HEK293T (cell line): ENCODE measurements around the gene JMJD8.

Experiments
- CTCF ChIA-PET: fragments of 350-600 bp; formaldehyde crosslinking; extraction: SDS; loops from one replicate; lab custom pipeline; 2021; ENCODE audit warnings: antibody characterized with exemption, inconsistent platforms; lab: Yijun Ruan, JAX
- POLR2A ChIA-PET: fragments of 350-600 bp; formaldehyde crosslinking; extraction: SDS; loops from one replicate; lab custom pipeline; 2020; ENCODE audit warnings: antibody characterized with exemption, inconsistent platforms; lab: Yijun Ruan, JAX
- DNase-seq: peaks from one replicate; pipeline ENCODE4 v3.0.0; 2012; ENCODE audit warnings: mixed read lengths; ENCODE audit errors: extremely low spot score
- ARNT ChIP-seq: fragments of 450-650 bp; IDR thresholded peaks from 2 replicates; pipeline ENCODE4 v1.6.1; 2017; ENCODE audit warnings: mild to moderate bottlenecking
- BHLHE40 ChIP-seq: fragments of 450-650 bp; IDR thresholded peaks from 2 replicates; pipeline ENCODE4 v1.6.1; 2016; ENCODE audit warnings: mild to moderate bottlenecking, moderate library complexity, borderline replicate concordance
- CTBP1 ChIP-seq: fragments of 450-650 bp; IDR thresholded peaks from 2 replicates; pipeline ENCODE4 v1.6.1; 2016; ENCODE audit warnings: borderline replicate concordance
- ELF4 ChIP-seq: fragments of 450-650 bp; IDR thresholded peaks from 2 replicates; pipeline ENCODE4 v1.6.1; 2017; ENCODE audit warnings: antibody characterized with exemption
- FOXA1 ChIP-seq: fragments of 450-650 bp; IDR thresholded peaks from 2 replicates; pipeline ENCODE4 v1.6.1; 2016; ENCODE audit warnings: mild to moderate bottlenecking
- FOXK2 ChIP-seq: fragments of 450-650 bp; IDR thresholded peaks from 2 replicates; pipeline ENCODE4 v1.6.1; 2016; ENCODE audit warnings: mild to moderate bottlenecking
- FOXM1 ChIP-seq: fragments of 450-650 bp; IDR thresholded peaks from 2 replicates; pipeline ENCODE4 v1.6.1; 2017; ENCODE audit warnings: mild to moderate bottlenecking, borderline replicate concordance
- HDGF ChIP-seq: fragments of 450-650 bp; IDR thresholded peaks from 2 replicates; pipeline ENCODE4 v1.6.1; 2017; ENCODE audit warnings: antibody characterized with exemption, borderline replicate concordance
- L3MBTL2 ChIP-seq: fragments of 450-650 bp; conservative IDR thresholded peaks from 2 replicates; pipeline ENCODE4 v1.6.1; 2016; ENCODE audit warnings: mild to moderate bottlenecking
- LEF1 ChIP-seq: fragments of 450-650 bp; IDR thresholded peaks from 2 replicates; pipeline ENCODE4 v1.6.1; 2017; ENCODE audit warnings: mild to moderate bottlenecking, borderline replicate concordance
- NFRKB ChIP-seq: fragments of 450-650 bp; IDR thresholded peaks from 2 replicates; pipeline ENCODE4 v1.6.1; 2016; ENCODE audit warnings: mild to moderate bottlenecking, moderate library complexity
- PKNOX1 ChIP-seq: fragments of 450-650 bp; IDR thresholded peaks from 2 replicates; pipeline ENCODE4 v1.6.1; 2016
- SP1 ChIP-seq: fragments of 450-650 bp; IDR thresholded peaks from 2 replicates; pipeline ENCODE4 v1.6.1; 2017
- SUZ12 ChIP-seq: fragments of 450-650 bp; IDR thresholded peaks from 2 replicates; pipeline ENCODE4 v1.6.1; 2016; ENCODE audit warnings: mild to moderate bottlenecking
- TARDBP ChIP-seq: fragments of 450-650 bp; IDR thresholded peaks from 2 replicates; pipeline ENCODE4 v1.6.1; 2016
- ZNF384 ChIP-seq: fragments of 450-650 bp; IDR thresholded peaks from 2 replicates; pipeline ENCODE4 v1.6.1; 2016

JMJD8 gene

GRCh38 chr16:660459-661183 lies 23.5 kb downstream of the JMJD8 start:
- ChIA-PET POLR2A (interaction anchor here (1.5 to 2.2 kb wide), 3 partner anchors 10 to 20 kb away, joined by 4 to 12 read pairs (median 6); partner anchors contain the start of genes STUB1 and WDR90), CTCF (interaction anchor here (0.6 to 1.7 kb wide), 2 partner anchors 10 to 18 kb away, joined by 4 to 5 read pairs; no protein-coding TSS in a partner anchor)
- DNase-seq = peak; percentile 95
- TF ChIP-seq HDGF = 0 out of 2 replicates have a peak, but pooled peaks have one; percentile 51
- no peak for TF ChIP-seq ELF4

- ChIA-PET CTCF (interaction anchor here (0.6 to 1.7 kb wide), 2 partner anchors 9 to 18 kb away, joined by 4 to 5 read pairs; no protein-coding TSS in a partner anchor), POLR2A (interaction anchor here (1.4 to 2.2 kb wide), 4 partner anchors 10 to 20 kb away, joined by 4 to 12 read pairs (median 6); partner anchors contain the start of genes RHBDL1, STUB1 and WDR90)
- DNase-seq = no peak
These were observed 24.0 kb downstream of the JMJD8 start for GRCh38 chr16:660132-660458.

GRCh38 chr16:659618-660017 lies 24.5 kb downstream of the JMJD8 start:
- ChIA-PET CTCF (interaction anchor here (0.6 to 1.7 kb wide), 2 partner anchors 9 to 19 kb away, joined by 4 to 5 read pairs; no protein-coding TSS in a partner anchor), POLR2A (interaction anchor here (1.1 to 2.2 kb wide), 5 partner anchors 9 to 22 kb away, joined by 3 to 12 read pairs (median 6); partner anchors contain the start of genes RHBDL1, STUB1 and WDR90)
- DNase-seq = no peak

More at GRCh38 chr16:660132-660458, 24.0 kb downstream of the JMJD8 start:
- TF ChIP-seq PKNOX1 (no peak), HDGF (no peak), FOXM1 (no peak), CTBP1 (no peak), TARDBP (no peak)

GRCh38 chr16:658679-659571 lies 25.2 kb downstream of the JMJD8 start:
- no peak for DNase-seq
- ChIA-PET POLR2A (interaction anchor here (1.1 to 2.2 kb wide), 3 partner anchors 9 to 23 kb away, joined by 3 to 12 read pairs (median 6); partner anchors contain the start of genes RHBDL1 and WDR90), CTCF (interaction anchor here (1.7 kb wide), 1 partner anchor 8 kb away, joined by 4 read pairs; no protein-coding TSS in a partner anchor)
- TF ChIP-seq ELF4 (no peak), FOXA1 (no peak), HDGF (no peak), NFRKB (no peak), L3MBTL2 (no peak), CTBP1 (no peak), FOXM1 (no peak)

More at GRCh38 chr16:659618-660017, 24.5 kb downstream of the JMJD8 start:
- TF ChIP-seq LEF1 (no peak), ELF4 (no peak), BHLHE40 (no peak), TARDBP (no peak), SUZ12 (no peak), PKNOX1 (no peak), FOXK2 (no peak), SP1 (no peak), HDGF (no peak), ZNF384 (no peak), FOXM1 (no peak), FOXA1 (no peak), ARNT (no peak), CTBP1 (no peak), L3MBTL2 (no peak), NFRKB (no peak)

GRCh38 chr16:657487-657886 lies 26.6 kb downstream of the JMJD8 start:
- DNase-seq = no peak
- ChIA-PET POLR2A (no interaction called here), CTCF (no interaction called here)
- TF ChIP-seq CTBP1 (no peak), PKNOX1 (no peak), NFRKB (no peak), BHLHE40 (no peak), ELF4 (no peak), TARDBP (no peak), SP1 (no peak), FOXA1 (no peak), SUZ12 (no peak), L3MBTL2 (no peak), ARNT (no peak), LEF1 (no peak), FOXK2 (no peak), ZNF384 (no peak), HDGF (no peak)
